Mucosa of stomach (tissue), 1 donor: ENCODE results near the gene OTOGL.
"Not testable (repeated sequence)": the region's sequence is repeated elsewhere in the genome, so short reads cannot be mapped to it uniquely, and the experiment has no call there.

Experiments
- H3K27me3 ChIP-seq: one replicate; pipeline ENCODE4 v1.7.0; 2013; ENCODE audit warnings: mild to moderate bottlenecking, low read length; ENCODE audit not compliant: control insufficient read depth, insufficient read depth
- H3K36me3 ChIP-seq: one replicate; pipeline ENCODE4 v1.7.0; 2013; ENCODE audit warnings: low read length; ENCODE audit not compliant: control insufficient read depth, insufficient read depth
- H3K4me1 ChIP-seq: one replicate; pipeline ENCODE4 v1.7.0; 2013; ENCODE audit warnings: mild to moderate bottlenecking, low read length; ENCODE audit not compliant: control insufficient read depth, insufficient read depth
- H3K4me3 ChIP-seq: one replicate; pipeline ENCODE4 v1.7.0; 2013; ENCODE audit warnings: low read length
- H3K9ac ChIP-seq: one replicate; pipeline ENCODE4 v1.7.0; 2013; ENCODE audit warnings: mild to moderate bottlenecking, low read length, moderate library complexity
- H3K9me3 ChIP-seq: one replicate; pipeline ENCODE4 v1.7.0; 2013; ENCODE audit warnings: mild to moderate bottlenecking, low read length, moderate library complexity; ENCODE audit not compliant: control insufficient read depth
- donor health status: Pancreatic carcinoma.

The OTOGL gene

GRCh38 chr12:80239867-80240266, 140.5 kb downstream of the OTOGL start:
- H3K4me3 ChIP-seq = no peak overlapping the region
- H3K9ac ChIP-seq = no peak overlapping the region
- H3K4me1 ChIP-seq = no peaks in the 10 kb centered on the region
- no peaks in the 10 kb centered on the region for H3K9me3 ChIP-seq
- H3K36me3 ChIP-seq = no peaks in the 10 kb centered on the region
- no peaks in the 10 kb centered on the region for H3K27me3 ChIP-seq

DNA sequence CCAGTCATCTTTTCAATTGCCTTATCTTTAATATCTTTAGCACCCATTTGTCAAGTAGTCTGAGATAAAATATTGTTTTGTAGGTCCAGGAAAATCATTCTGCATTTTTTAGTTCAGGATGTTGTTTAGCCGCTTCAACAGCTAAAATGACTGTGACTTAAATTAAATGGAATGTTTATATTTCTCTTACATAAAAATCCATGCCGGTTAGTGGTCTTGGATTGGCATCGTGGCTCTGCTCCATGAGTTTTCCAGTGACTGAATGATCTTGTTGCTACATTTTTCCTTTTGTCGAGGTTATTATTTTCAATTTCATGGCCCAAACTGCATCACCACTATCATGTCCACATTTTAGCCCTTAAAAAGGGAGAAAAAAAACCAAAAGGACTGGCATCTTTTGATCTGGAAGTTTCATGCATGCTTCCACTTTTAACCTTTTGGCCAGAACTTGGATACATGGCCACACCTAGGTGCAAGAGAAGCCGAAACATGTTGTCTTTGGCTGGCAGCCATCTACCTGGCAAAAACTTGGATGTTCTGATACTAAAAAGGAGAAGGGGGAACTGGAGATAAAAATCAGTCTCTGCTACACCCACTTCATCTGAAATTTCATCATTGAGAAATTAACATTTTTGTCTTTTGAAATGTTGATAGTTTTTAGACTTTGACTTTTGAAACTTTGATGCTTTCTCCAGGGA, 142.4 kb downstream of the OTOGL start:
- no peaks in the 10 kb centered on the region for H3K27me3 ChIP-seq
- H3K9me3 ChIP-seq = no peaks in the 10 kb centered on the region
- no peak overlapping the region for H3K4me3 ChIP-seq
- H3K9ac ChIP-seq = no peak overlapping the region
- no peaks in the 10 kb centered on the region for H3K36me3 ChIP-seq
- H3K4me1 ChIP-seq = no peaks in the 10 kb centered on the region

DNA sequence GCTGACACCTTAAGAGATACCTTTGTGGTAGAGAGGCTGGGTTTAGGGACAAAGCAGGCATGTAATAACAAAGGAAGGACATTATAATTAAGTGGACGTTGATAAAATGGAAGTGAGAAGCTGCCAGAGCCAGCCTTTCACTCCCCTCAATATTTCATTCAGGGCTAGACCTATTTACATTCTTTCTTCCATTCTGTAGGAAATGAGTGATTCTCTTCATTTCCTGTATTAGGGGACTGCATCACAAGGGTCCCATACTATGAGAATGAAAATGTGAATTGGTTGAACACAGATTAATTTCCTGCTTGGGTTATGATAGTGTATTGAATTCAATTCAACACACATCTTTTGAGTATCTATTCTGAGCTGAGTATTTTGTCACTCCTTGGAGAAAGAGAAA, 143.0 kb downstream of the OTOGL start:
- no peaks in the 10 kb centered on the region for H3K36me3 ChIP-seq
- H3K9me3 ChIP-seq = no peaks in the 10 kb centered on the region
- H3K4me1 ChIP-seq = no peaks in the 10 kb centered on the region
- no peak overlapping the region for H3K4me3 ChIP-seq
- no peak overlapping the region for H3K9ac ChIP-seq
- H3K27me3 ChIP-seq = no peaks in the 10 kb centered on the region

GRCh38 chr12:80249581-80249980, 150.2 kb downstream of the OTOGL start:
- H3K36me3 ChIP-seq, H3K9me3 ChIP-seq, H3K27me3 ChIP-seq, H3K4me3 ChIP-seq, H3K9ac ChIP-seq, H3K4me1 ChIP-seq: not testable (repeated sequence)

DNA sequence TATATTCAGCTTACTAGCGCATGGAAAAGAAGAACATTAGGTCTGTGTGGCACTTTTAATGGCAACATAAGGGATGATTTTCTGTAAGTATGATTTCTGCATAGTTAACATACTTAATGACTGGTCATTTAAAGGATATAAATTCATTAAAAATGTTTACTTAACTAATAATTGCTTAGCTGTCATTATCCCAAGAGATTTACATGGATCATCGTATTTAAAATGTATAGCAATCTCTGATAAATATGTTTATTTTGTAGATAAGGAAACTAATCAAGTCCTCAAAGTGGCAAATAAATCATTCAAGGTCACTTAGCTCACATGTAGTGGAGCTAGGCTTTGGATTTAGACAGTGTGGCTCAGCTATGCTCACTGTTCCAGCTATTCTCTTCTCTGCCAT, 158.6 kb downstream of the OTOGL start:
- no peaks in the 10 kb centered on the region for H3K36me3 ChIP-seq
- no peak overlapping the region for H3K4me3 ChIP-seq
- H3K9ac ChIP-seq = no peak overlapping the region
- H3K4me1 ChIP-seq = no peaks in the 10 kb centered on the region
- H3K27me3 ChIP-seq = no peaks in the 10 kb centered on the region
- no peaks in the 10 kb centered on the region for H3K9me3 ChIP-seq

DNA sequence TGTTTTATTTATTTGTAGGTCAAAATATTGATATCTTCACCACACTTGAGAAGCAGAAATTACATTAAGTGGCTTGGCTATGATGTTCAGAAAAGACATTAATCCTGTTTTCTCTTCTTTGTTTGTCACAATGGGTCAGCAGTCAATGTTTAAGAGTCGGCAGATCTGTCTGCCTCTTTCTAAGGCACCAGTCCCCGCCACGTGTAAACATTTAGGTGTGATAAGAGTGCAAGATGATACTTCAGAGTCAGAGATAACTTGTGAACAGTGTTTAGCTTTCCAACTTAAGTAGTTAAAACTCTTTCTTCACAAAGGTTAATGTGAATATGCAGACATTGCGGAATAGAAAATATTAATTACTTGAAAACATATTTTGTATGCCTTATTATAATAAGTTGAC, 160.9 kb downstream of the OTOGL start:
- no peaks in the 10 kb centered on the region for H3K27me3 ChIP-seq
- H3K36me3 ChIP-seq = no peaks in the 10 kb centered on the region
- H3K4me1 ChIP-seq = no peaks in the 10 kb centered on the region
- no peaks in the 10 kb centered on the region for H3K9me3 ChIP-seq
- H3K9ac ChIP-seq = no peak overlapping the region
- H3K4me3 ChIP-seq = no peak overlapping the region

- no peak overlapping the region for H3K9ac ChIP-seq
- peaks cover 3% of the 10 kb centered on the region for H3K27me3 ChIP-seq
- no peaks in the 10 kb centered on the region for H3K4me1 ChIP-seq
- no peaks in the 10 kb centered on the region for H3K36me3 ChIP-seq
- no peak overlapping the region for H3K4me3 ChIP-seq
- no peaks in the 10 kb centered on the region for H3K9me3 ChIP-seq
Measured at GRCh38 chr12:80261403-80261802, 162.1 kb downstream of the OTOGL start.

DNA sequence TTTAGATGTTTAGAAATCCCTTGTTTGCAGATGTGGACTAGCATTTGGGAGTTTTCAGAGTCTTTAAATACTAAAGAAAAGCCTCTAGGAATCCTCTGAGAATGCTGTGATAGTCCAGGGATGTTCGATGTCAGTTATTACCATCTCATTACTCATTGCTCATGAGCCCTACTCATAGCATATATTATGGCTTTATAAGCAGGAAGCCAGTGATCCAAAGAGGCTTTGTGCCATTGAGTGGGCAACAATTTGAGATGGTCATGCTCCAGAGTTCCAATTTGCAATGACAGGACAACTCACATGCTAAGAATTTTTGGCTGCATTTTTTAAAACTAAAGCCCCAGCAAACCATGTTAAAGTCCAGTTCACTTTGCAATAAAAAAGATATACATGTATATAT, 163.0 kb downstream of the OTOGL start:
- no peaks in the 10 kb centered on the region for H3K36me3 ChIP-seq

GRCh38 chr12:80262771-80263170, 163.4 kb downstream of the OTOGL start:
- H3K27me3 ChIP-seq = peaks cover 3% of the 10 kb centered on the region
- no peak overlapping the region for H3K9ac ChIP-seq
- H3K4me3 ChIP-seq = no peak overlapping the region
- H3K9me3 ChIP-seq = no peaks in the 10 kb centered on the region
- no peaks in the 10 kb centered on the region for H3K4me1 ChIP-seq
- H3K36me3 ChIP-seq = no peaks in the 10 kb centered on the region

More for the DNA sequence above, 163.0 kb downstream of the OTOGL start:
- Histone ChIP-seq H3K4me3 (no peak overlapping the region), H3K9ac (no peak overlapping the region), H3K9me3 (no peaks in the 10 kb centered on the region), H3K27me3 (peaks cover 3% of the 10 kb centered on the region), H3K4me1 (no peaks in the 10 kb centered on the region)

GRCh38 chr12:80264386-80264785, 165.0 kb downstream of the OTOGL start:
- Histone ChIP-seq H3K9me3 (no peaks in the 10 kb centered on the region), H3K36me3 (no peaks in the 10 kb centered on the region), H3K4me3 (no peak overlapping the region), H3K27me3 (peaks cover 3% of the 10 kb centered on the region), H3K9ac (no peak overlapping the region), H3K4me1 (no peaks in the 10 kb centered on the region)

GRCh38 chr12:80264891-80265290, 165.6 kb downstream of the OTOGL start:
- Histone ChIP-seq H3K4me3 (no peak overlapping the region), H3K9ac (no peak overlapping the region), H3K27me3 (peaks cover 3% of the 10 kb centered on the region), H3K4me1 (no peaks in the 10 kb centered on the region), H3K36me3 (no peaks in the 10 kb centered on the region), H3K9me3 (no peaks in the 10 kb centered on the region)

- Histone ChIP-seq H3K9me3 (no peaks in the 10 kb centered on the region), H3K9ac (no peak overlapping the region), H3K36me3 (no peaks in the 10 kb centered on the region), H3K4me3 (no peak overlapping the region), H3K27me3 (peaks cover 3% of the 10 kb centered on the region), H3K4me1 (no peaks in the 10 kb centered on the region)
Measured at GRCh38 chr12:80268924-80269749, 169.8 kb downstream of the OTOGL start.
